Gastrocnemius medialis (tissue), 4 donors: ENCODE data around the gene KRTAP10-2. TPM values are rescaled to one million over a fixed set of nuclear protein-coding genes. Genes with fewer than 3 reads are reported as not detected.

Experiments
- ATAC-seq, 2 donors: fragments of 150-250 bp; one replicate each; pipeline ENCODE4 v1.9.1; 2016
- DNase-seq, 2 donors: peaks; one replicate each; pipeline ENCODE4 v3.0.0-alpha.2; 2019
- H3K27ac ChIP-seq, 4 donors: fragments of 200-600 bp; sonication (generic); 1 replicate in 1 of 4; 2 replicates in 3 of 4; pipeline ENCODE4 v1.5.1; 2016 to 2018; ENCODE audit warnings: mild to moderate bottlenecking in 2 of 4, moderate library complexity in 1 of 4
- H3K27me3 ChIP-seq, 3 donors: fragments of 200-600 bp; sonication (generic) in 2 of 3; 1 replicate in 1 of 3; 2 replicates in 2 of 3; pipeline versions ENCODE4 v1.5.1 to v1.6.0; 2016 to 2019; ENCODE audit warnings: mild to moderate bottlenecking in 1 of 3, moderate library complexity in 1 of 3
- H3K36me3 ChIP-seq, 2 donors: fragments of 200-600 bp; sonication (generic) in 1 of 2; one replicate each; pipeline ENCODE4 v1.5.1; 2017 to 2018
- H3K4me1 ChIP-seq, 2 donors: fragments of 200-600 bp; sonication (generic) in 1 of 2; one replicate each; pipeline ENCODE4 v1.5.1; 2016 to 2017; ENCODE audit warnings: mild to moderate bottlenecking in 2 of 2
- H3K4me3 ChIP-seq, 4 donors: fragments of 200-600 bp; sonication (generic) in 3 of 4; 1 replicate in 1 of 4; 2 replicates in 3 of 4; pipeline ENCODE4 v1.5.1; 2016 to 2019; ENCODE audit warnings: mild to moderate bottlenecking in 2 of 4
- H3K9me3 ChIP-seq, 3 donors: fragments of 200-600 bp; sonication (generic) in 2 of 3; 1 replicate in 1 of 3; 2 replicates in 2 of 3; pipeline ENCODE4 v1.5.1; 2016 to 2019
- POLR2A ChIP-seq, 2 donors: fragments of 450-650 bp; IDR thresholded peaks; one replicate each; pipeline ENCODE4 v1.6.1; 2017; ENCODE audit warnings: antibody characterized with exemption in 2 of 2, mild to moderate bottlenecking in 2 of 2, moderate library complexity in 2 of 2
- in situ Hi-C, 4 donors: fragments of 200-750 bp; cut with MboI; loops; one replicate each; pipeline versions ENCODE4 v1.15.0 to v1.8.0; 2017; ENCODE audit warnings: low sequenced_read_pairs in 4 of 4
- intact Hi-C: fragments of 100-400 bp; cut with DNase I; formaldehyde crosslinking; loops from one replicate; pipeline ENCODE4 v1.15.1; 2023; ENCODE audit warnings: low total_unique reads
- total RNA-seq, 4 donors: library from RNA; depleted of rRNA; stranded (reverse); fragments of >200 nt; gene quantifications; one replicate each; pipeline versions ENCODE4 v1.1.0 to v1.2.3, GENCODE V29; 2016
- TF ChIP-seq, protein P1 (sequence below), 5 experiments: fragments of 450-650 bp in 3 of 5; fragments of 200-600 bp in 2 of 5; sonication (generic) in 2 of 5; IDR thresholded peaks in 4 of 5; conservative IDR thresholded peaks in 1 of 5; 1 replicate in 4 of 5; 2 replicates in 1 of 5; pipeline ENCODE4 v1.5.1; 2016 to 2019; ENCODE audit warnings: antibody characterized with exemption in 5 of 5, mild to moderate bottlenecking in 3 of 5, moderate library complexity in 3 of 5

Gene KRTAP10-2
- total RNA-seq, 4 donors from 2014 or later: not detected

DNA sequence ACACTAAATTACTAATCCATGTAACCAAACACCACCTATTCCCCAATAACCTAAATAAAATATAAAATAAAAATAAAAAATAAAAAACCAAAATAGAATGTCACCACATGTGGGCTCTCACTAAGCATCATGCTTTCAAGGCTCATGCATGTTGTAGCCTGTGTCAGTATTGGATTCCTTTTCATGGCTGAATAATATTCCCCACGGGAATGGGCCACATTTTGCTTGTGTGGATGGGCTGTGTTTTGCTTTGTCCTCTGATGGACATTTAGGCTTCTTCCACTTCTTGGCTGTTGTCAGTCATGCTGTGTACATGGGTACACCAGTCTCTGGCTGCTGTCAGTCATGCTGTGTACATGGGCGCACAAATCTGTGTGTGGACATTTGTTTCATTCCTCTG lies 37.8 kb upstream of the KRTAP10-2 start:
- no peak for TF ChIP-seq POLR2A (IDR thresholded peaks at IDR 0.05)
- TF ChIP-seq, protein P1, sequence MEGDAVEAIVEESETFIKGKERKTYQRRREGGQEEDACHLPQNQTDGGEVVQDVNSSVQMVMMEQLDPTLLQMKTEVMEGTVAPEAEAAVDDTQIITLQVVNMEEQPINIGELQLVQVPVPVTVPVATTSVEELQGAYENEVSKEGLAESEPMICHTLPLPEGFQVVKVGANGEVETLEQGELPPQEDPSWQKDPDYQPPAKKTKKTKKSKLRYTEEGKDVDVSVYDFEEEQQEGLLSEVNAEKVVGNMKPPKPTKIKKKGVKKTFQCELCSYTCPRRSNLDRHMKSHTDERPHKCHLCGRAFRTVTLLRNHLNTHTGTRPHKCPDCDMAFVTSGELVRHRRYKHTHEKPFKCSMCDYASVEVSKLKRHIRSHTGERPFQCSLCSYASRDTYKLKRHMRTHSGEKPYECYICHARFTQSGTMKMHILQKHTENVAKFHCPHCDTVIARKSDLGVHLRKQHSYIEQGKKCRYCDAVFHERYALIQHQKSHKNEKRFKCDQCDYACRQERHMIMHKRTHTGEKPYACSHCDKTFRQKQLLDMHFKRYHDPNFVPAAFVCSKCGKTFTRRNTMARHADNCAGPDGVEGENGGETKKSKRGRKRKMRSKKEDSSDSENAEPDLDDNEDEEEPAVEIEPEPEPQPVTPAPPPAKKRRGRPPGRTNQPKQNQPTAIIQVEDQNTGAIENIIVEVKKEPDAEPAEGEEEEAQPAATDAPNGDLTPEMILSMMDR (IDR thresholded peaks at IDR 0.05 in 4 of 5, conservative IDR thresholded peaks at IDR 0.05 in 1 of 5): no peak
- no peaks in the 10 kb centered on the region for H3K4me1 ChIP-seq
- ATAC-seq (no peak), DNase-seq (no peak)
- peaks cover 14 to 36% (median 23%) of the 10 kb centered on the region in 3 donors for H3K27me3 ChIP-seq
- in situ Hi-C loops: no loop called here
- H3K4me3 ChIP-seq: no peak overlapping the region
- H3K36me3 ChIP-seq: no peaks in the 10 kb centered on the region
- no peak overlapping the region for H3K27ac ChIP-seq
- intact Hi-C loops: no loop called here
- no peaks in the 10 kb centered on the region for H3K9me3 ChIP-seq

DNA sequence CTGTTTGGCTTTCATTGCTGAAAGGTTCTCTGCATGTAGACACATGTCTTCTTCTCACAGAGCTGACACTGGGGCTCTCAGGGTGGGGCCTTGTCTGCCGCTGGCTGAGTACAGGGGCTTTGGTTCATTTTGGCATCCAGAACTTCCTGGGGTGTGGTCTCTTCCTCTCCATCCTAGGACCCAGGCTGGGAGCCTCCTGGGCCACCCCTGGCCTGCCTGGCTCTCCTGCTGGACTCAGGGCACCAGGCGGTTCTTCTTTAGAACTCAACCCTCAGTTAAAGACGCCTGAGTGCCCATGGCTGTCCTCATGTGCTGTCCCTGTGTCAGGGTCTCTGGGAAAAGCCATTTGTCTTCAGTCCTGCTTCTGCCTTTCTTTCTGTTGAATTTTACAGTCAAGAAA lies 34.6 kb upstream of the KRTAP10-2 start:
- TF ChIP-seq, protein P1 (IDR thresholded peaks at IDR 0.05 in 4 of 5, conservative IDR thresholded peaks at IDR 0.05 in 1 of 5): no peak
- TF ChIP-seq POLR2A (IDR thresholded peaks at IDR 0.05): no peak
- in situ Hi-C loops: no loop called here
- Histone ChIP-seq H3K27ac (no peak overlapping the region), H3K4me1 (no peaks in the 10 kb centered on the region), H3K27me3 (peaks cover 5 to 33% (median 17%) of the 10 kb centered on the region in 3 donors), H3K9me3 (peaks cover 0 to 12% (median 0%) of the 10 kb centered on the region in 3 donors), H3K36me3 (no peaks in the 10 kb centered on the region), H3K4me3 (no peak overlapping the region)
- no peak for DNase-seq
- ATAC-seq: no peak
- intact Hi-C loops: no loop called here

DNA sequence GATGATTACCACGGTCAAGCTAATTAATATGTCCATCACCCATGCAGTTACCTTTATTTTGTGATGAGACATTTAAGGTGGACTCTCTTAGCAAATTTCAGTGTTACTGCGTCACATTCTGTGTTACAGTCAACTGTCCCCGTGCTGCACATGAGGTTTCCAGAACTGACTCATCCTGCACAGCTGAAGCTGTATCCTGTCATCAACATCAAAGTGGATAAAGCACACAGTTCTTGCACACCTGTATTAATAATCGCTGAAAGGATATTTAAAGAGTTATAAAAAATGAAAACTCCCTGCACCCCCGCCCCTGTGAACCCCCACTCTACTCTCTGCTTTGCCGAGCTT lies 32.5 kb upstream of the KRTAP10-2 start:
- no peak overlapping the region for H3K4me3 ChIP-seq
- DNase-seq (no peak), ATAC-seq (no peak)
- TF ChIP-seq POLR2A (IDR thresholded peaks at IDR 0.05): no peak
- TF ChIP-seq, protein P1 (IDR thresholded peaks at IDR 0.05 in 4 of 5, conservative IDR thresholded peaks at IDR 0.05 in 1 of 5): no peak
- no peak overlapping the region for H3K27ac ChIP-seq
- H3K36me3 ChIP-seq: no peaks in the 10 kb centered on the region
- peaks cover 0 to 12% (median 0%) of the 10 kb centered on the region in 3 donors for H3K9me3 ChIP-seq
- in situ Hi-C loops (no loop called here), intact Hi-C loops (no loop called here)
- H3K4me1 ChIP-seq: no peaks in the 10 kb centered on the region
- H3K27me3 ChIP-seq: peaks cover 5 to 28% (median 15%) of the 10 kb centered on the region in 3 donors

DNA sequence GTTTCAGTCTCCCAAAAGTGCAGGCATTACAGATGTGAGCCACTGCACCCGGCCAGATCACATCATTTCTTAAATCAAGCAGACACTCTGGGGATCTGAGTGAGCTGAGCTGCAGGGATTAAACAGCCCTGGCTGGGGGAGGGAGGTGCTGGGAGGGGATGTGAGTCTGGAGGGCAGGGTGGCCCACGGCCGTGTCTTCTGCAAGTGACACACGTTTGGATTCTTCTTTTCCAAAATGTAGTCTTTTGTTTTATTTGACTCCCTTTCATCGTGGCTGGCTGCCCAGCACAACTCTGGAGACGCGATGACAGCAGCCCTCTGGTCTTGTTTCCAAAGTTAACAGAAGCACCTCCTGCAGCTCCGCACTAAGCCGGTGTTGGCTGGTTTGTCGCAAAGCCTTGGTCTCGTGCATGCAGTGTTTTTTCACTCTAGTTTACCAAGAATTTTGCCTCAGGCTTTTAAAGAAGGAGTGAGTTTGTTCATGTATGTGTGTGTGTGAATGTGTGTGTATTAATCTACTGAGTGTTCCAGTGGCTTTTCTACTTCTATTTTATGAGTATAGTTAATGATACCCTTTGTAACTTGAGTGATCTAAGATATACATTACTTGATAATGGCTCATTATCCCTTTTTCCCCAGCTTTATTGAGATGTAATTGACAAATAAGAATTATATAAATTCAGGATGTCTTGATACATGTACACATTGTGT lies 31.9 kb upstream of the KRTAP10-2 start:
- intact Hi-C loops: no loop called here
- Histone ChIP-seq H3K27me3 (peaks cover 5 to 28% (median 15%) of the 10 kb centered on the region in 3 donors), H3K4me3 (no peak overlapping the region), H3K4me1 (no peaks in the 10 kb centered on the region), H3K27ac (no peak overlapping the region), H3K9me3 (peaks cover 0 to 12% (median 0%) of the 10 kb centered on the region in 3 donors), H3K36me3 (no peaks in the 10 kb centered on the region)
- ATAC-seq (no peak), DNase-seq (no peak)
- TF ChIP-seq POLR2A (IDR thresholded peaks at IDR 0.05): no peak
- in situ Hi-C loops: no loop called here

DNA sequence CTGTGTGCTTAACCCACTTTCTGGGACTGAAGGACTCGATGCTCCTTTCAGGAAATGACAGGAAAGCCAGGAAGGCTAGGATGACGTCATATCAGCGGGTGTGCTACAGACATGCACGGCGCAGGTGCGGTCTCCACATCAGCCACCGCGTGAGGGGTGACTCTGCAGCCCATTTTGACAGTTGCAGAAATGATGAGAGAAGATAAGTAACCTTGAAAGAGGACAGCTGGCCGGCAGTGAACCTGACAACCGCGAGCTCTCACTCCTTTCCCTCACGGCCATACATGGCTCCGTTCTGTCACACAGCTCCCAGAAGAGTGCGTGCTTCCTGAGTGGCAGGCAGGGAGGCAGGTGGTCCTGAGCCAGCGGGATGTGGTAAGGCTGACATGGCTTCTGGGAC lies 30.8 kb upstream of the KRTAP10-2 start:
- TF ChIP-seq POLR2A (IDR thresholded peaks at IDR 0.05): no peak
- H3K27ac ChIP-seq: no peak overlapping the region
- no peak for ATAC-seq
- intact Hi-C loops: no loop called here
- in situ Hi-C loops: no loop called here
- H3K36me3 ChIP-seq: no peaks in the 10 kb centered on the region
- no peak for DNase-seq
- no peaks in the 10 kb centered on the region for H3K4me1 ChIP-seq
- peak overlapping the region in 1 of 4 donors; percentile 25 for H3K4me3 ChIP-seq
- peaks cover 5 to 28% (median 15%) of the 10 kb centered on the region in 3 donors for H3K27me3 ChIP-seq
- peaks cover 0 to 12% (median 0%) of the 10 kb centered on the region in 3 donors for H3K9me3 ChIP-seq
